Measurements from ENCODE around the gene MACO1.

MACO1 gene

DNA sequence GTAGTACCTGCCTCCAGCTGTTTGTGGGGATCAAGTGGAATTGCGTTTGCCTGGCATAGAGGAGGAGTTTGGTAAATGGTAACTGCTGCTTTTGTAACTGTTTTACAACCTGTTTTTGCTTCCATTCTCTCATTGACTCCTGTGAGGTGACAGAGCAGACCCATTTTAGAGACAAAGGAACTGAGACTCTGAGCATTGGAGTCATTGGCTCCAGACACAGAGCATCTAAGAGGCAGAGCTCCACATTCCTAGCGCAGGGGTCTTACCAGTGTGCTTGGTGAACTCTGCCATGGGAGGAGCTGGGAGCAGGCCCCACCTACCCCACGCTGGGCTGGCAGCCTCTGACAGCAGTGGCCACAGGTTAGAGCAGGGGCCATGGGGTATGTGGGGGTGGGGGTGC lies 115.1 kb downstream of the MACO1 start:
- no peak for DNase-seq

- DNase-seq, result no peak
Measured at GRCh38 chr1:25546193-25546592, 115.5 kb downstream of the MACO1 start.

DNA sequence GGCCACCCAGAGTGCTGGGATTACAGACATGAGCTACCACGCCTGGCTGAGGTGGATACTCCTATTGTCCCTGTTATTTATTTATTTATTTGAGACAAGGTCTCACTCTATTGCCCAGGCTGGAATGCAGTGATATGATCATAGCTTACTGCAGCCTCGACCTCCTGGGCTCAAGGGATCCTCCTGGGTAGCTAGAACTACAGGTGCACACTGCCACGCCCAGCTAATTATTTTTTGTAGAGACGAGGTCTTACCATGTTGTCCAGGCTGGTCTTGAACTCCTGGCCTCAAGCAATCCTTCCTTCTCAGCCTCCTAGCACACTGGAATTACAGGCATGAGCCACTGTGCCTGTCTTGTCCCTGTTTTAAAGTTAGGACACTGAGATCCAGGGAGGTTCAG lies 117.9 kb downstream of the MACO1 start:
- no peak for DNase-seq

- no peak for DNase-seq
Measured at GRCh38 chr1:25549273-25550154, 118.8 kb downstream of the MACO1 start.
